T-helper 1 cell treated with Interleukin-12 subunit alpha and Interleukin-12 subunit beta and Interleukin-4 antibody, amounts not matched to agents 30 μg/mL and 1 μg/mL, for 36 hours (primary cell): Measurements from ENCODE around the gene LHX2.

Source experiments
- H3K27ac Mint-ChIP-seq: one replicate; pipeline ENCODE4 v1.8.0; 2021; ENCODE audit warnings: mild to moderate bottlenecking, mixed read lengths
- H3K27me3 Mint-ChIP-seq: one replicate; pipeline ENCODE4 v1.8.0; 2021; ENCODE audit warnings: low read depth, mixed read lengths
- H3K36me3 Mint-ChIP-seq: one replicate; pipeline ENCODE4 v1.8.0; 2021; ENCODE audit warnings: low read depth, mixed read lengths
- H3K4me1 Mint-ChIP-seq: one replicate; pipeline ENCODE4 v1.8.0; 2021; ENCODE audit warnings: low read depth, mixed read lengths
- H3K4me3 Mint-ChIP-seq: one replicate; pipeline ENCODE4 v1.8.0; 2021; ENCODE audit warnings: mild to moderate bottlenecking, moderate library complexity, mixed read lengths
- H3K9me3 Mint-ChIP-seq: one replicate; pipeline ENCODE4 v1.8.0; 2021; ENCODE audit warnings: mixed read lengths

Gene LHX2

GRCh38 chr9:124014956-124015660 is 3.5 kb downstream of the LHX2 start:
- H3K4me1 Mint-ChIP-seq, result peaks cover 11% of the 10 kb centered on the region
- H3K9me3 Mint-ChIP-seq, result no peaks in the 10 kb centered on the region
- H3K27me3 Mint-ChIP-seq, result peaks cover 65% of the 10 kb centered on the region
- H3K36me3 Mint-ChIP-seq, result peaks cover 6% of the 10 kb centered on the region
- H3K4me3 Mint-ChIP-seq, result no peak overlapping the region
- H3K27ac Mint-ChIP-seq, result no peak overlapping the region

- H3K4me3 Mint-ChIP-seq, result no peak overlapping the region
- H3K27ac Mint-ChIP-seq, result no peak overlapping the region
- peaks cover 6% of the 10 kb centered on the region for H3K36me3 Mint-ChIP-seq
- H3K27me3 Mint-ChIP-seq, result peaks cover 65% of the 10 kb centered on the region
- H3K9me3 Mint-ChIP-seq, result no peaks in the 10 kb centered on the region
- H3K4me1 Mint-ChIP-seq, result peaks cover 9% of the 10 kb centered on the region
Observed at GRCh38 chr9:124015661-124016131, 4.1 kb downstream of the LHX2 start.

DNA sequence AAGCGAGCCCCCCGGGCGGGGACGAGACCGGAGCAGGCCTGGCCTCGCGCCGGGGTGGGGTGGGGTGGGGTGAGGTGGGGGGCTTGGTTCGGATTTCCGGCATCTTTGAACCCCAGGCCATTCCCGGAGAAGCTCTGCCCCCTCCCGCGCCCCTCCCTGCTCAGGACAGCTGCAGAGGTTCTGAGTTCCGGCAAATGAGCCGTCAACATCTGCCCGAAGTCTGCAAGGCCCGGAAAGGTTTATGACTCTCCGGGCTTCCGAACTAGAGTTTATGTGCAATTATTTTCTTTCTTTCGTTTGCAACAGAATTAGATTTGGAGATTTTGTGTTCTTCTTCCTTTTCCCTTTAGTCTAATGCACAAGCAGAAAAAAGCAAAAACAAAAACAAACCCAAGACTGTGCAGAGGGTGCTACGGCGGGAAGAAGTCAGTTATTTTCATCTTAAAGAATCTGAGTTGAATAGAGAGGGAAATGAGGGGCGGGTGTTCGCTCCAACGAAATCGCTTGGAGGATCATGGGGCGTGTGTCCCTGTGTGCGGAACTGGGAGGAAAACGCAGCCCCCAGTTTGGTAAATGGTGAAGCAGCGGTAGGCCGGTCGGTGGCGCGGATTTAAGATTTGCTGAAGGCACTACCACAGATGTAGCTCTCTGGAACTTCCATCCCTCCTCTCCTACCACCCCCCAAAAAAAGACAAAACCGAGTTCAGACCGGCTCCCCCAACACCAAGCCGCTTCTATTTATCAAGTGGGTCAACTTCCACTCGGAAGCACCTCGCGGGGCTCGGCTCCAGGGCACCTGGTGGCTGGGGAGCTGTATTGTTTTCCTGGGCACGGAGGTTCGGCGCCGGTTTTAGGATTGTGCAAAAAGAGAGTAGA is 4.8 kb downstream of the LHX2 start:
- no peaks in the 10 kb centered on the region for H3K9me3 Mint-ChIP-seq
- H3K4me1 Mint-ChIP-seq, result peaks cover 9% of the 10 kb centered on the region
- peaks cover 71% of the 10 kb centered on the region for H3K27me3 Mint-ChIP-seq
- H3K27ac Mint-ChIP-seq, result peak overlapping the region; percentile 80
- H3K4me3 Mint-ChIP-seq, result no peak overlapping the region
- peaks cover 6% of the 10 kb centered on the region for H3K36me3 Mint-ChIP-seq

DNA sequence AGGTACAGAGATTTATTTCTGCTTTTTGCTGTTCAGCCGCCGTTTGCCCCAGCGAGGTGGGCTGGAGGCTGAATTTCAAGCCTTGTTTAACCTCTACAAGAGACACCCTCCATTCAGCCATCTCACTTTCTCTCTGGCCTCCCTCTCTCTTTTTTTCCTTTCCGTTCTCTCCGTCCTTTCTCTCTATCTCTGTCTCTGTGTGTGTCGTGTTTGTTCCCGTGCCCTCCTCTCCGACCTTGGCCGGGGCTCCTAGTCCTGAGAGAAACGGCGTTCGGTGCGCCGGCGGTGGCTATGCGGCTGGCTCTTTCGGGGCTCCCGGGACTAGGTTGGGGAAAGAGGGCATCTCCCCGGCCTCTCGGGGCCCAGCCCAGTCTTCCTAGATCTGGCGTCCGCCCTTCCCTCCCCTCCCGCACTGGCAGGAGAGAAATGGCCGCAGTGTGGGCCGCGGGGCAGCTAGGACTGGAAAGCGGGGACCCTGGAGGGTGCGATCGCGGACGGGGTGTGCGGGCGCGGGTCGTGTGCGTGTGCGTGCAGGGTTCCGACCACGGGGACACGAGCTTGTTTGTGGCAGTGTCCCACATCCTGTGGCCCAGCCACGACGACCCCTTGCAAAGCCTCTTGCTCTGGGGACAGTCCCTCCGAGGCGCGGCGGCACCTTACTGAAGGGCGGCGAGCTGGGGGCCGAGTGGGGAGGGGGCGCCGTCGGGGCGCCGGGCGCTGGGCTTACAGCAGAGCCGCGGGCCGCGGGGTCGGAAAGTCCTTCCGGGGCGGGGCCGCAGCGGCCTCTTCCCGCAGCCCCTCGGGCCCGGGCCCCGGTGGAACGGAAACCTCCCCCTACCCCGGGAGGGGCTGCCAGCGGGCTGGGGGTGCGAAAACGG is 5.7 kb downstream of the LHX2 start:
- Mint-ChIP-seq H3K27me3 (peaks cover 80% of the 10 kb centered on the region), H3K27ac (peak overlapping the region; percentile 80), H3K4me3 (peak overlapping the region; percentile 57), H3K9me3 (no peaks in the 10 kb centered on the region), H3K4me1 (peaks cover 9% of the 10 kb centered on the region), H3K36me3 (peaks cover 6% of the 10 kb centered on the region)

DNA sequence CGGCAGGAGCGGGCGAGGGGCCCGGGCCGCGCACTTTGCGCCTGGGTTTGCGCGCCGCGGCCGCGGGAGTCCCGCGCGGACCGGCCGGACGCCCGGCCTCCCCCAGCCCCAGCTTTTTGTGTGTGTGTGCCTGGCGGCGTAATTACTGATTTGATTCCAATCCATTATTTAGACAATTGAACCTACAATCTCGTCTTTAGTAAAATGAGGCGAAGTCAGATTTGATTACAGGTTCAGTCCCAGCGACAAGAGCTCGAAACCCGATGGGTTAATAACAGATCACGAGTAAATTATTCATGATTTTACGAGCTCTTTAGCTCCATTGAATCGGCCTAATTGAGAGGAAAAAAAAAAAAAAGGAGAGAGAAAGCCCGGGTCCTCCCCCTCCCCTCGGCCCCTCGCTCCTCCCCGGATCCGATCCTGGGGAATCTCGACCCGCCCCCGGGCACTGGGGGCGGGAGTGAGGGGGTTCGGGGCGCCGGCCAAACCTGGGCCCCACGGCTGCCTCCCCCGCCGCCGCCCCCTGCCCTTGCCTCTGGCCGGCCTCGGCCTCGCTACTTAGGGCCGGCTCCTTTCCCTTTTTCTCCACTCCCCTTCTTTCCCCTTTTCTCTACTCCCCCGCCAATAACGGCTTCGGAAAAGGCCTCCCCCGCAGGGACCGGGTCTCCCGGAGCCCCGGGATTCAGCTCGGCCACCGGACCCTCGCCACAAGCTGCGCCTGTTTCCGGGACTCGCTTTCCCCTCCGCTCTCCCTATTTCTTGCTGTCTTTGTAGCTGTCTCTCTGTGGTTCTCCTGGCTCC is 6.6 kb downstream of the LHX2 start:
- peak overlapping the region; percentile 54 for H3K4me3 Mint-ChIP-seq
- H3K9me3 Mint-ChIP-seq, result no peaks in the 10 kb centered on the region
- peak overlapping the region; percentile 76 for H3K27ac Mint-ChIP-seq
- peaks cover 6% of the 10 kb centered on the region for H3K36me3 Mint-ChIP-seq
- peaks cover 86% of the 10 kb centered on the region for H3K27me3 Mint-ChIP-seq
- H3K4me1 Mint-ChIP-seq, result peaks cover 9% of the 10 kb centered on the region

DNA sequence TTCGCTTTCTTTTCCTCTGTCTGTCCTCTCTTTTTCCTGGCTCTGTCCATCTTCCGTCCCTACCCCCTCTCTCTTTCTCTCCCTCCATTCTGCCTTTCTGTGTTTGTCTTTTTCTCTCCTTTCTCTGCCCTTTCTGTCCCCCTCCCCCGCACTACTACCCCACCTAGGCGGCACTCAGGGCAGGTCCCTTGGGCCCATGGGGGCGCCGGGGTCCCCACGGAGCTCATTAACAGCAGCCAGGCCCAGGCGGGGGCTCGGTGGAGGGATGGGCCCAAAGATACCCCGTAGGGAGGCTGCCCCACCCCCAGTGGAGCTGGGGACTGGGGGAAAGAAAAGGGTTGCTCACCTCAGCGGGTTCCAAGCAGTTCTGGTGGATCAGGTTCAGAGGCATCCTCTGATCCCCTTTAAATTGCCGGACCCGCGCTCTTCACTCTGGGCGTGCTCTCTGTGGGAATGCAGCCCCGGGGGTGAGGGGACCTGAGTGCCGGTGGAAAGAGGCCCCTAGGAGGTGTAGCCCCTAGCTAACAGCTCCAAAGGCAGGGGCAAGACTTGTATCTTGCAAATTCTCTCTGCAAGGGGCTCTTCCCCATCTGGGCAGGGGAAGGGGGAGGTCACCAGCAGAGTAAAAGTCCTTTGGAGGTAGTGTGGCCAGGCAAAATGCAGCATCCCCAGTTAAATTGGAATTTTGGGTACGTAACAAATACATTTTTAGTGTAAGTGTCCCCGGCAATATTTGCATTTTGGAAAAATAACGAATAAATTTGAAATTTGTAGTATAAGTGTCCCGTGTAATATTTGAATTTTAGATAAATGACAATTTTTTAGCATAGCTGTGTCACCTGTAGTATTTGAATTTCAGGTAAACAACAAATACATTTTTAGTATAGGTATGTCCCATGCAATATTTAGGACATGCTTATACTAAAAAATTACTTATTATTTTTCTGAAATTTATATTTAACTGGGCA is 7.4 kb downstream of the LHX2 start:
- H3K9me3 Mint-ChIP-seq, result no peaks in the 10 kb centered on the region
- peaks cover 87% of the 10 kb centered on the region for H3K27me3 Mint-ChIP-seq
- peak overlapping the region; percentile 76 for H3K27ac Mint-ChIP-seq
- H3K4me1 Mint-ChIP-seq, result peaks cover 9% of the 10 kb centered on the region
- H3K4me3 Mint-ChIP-seq, result peak overlapping the region; percentile 54
- peaks cover 6% of the 10 kb centered on the region for H3K36me3 Mint-ChIP-seq

DNA sequence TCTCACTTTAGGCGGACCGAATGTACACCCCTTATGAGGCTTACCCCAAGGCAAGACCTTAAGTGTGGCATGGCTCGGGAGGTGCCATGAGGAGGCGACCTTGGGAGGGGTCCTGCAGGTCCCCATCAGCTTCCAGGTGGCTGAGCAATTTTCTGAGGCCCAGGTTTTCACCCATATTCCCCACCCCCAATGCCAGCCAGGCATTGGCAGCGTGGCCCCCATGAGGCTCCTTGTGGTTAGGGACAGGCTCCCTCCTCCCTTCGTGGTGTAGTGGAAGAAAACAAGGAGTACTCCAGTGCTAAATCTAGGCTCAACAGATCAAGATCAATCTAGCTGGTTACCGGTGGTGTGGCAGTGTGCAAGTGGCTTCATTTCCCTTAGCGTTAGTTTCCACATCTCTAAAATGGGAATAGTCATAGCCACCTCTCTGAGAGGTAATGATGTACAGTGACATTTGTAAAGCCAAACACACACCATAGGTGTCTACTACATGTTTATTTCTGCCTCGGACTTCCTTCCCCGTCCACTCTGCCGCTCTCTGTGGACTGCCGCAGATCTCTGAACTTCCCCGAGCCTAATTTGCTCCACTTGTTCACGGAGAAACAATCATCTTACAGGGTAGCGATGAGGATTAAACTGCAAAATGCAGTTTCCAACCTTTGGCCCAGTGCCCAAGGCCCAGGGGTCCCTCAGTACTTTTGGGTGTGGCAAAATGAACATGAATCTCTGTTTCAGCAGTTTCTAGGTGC is 8.4 kb downstream of the LHX2 start:
- Mint-ChIP-seq H3K27me3 (peaks cover 87% of the 10 kb centered on the region), H3K4me3 (no peak overlapping the region)

GRCh38 chr9:124020520-124021384 is 9.2 kb downstream of the LHX2 start:
- Mint-ChIP-seq H3K27ac (no peak overlapping the region), H3K27me3 (peaks cover 85% of the 10 kb centered on the region), H3K36me3 (peaks cover 6% of the 10 kb centered on the region), H3K9me3 (no peaks in the 10 kb centered on the region), H3K4me1 (peaks cover 9% of the 10 kb centered on the region), H3K4me3 (no peak overlapping the region)

More for the DNA sequence above, 8.4 kb downstream of the LHX2 start:
- peaks cover 9% of the 10 kb centered on the region for H3K4me1 Mint-ChIP-seq
- no peak overlapping the region for H3K27ac Mint-ChIP-seq
- no peaks in the 10 kb centered on the region for H3K9me3 Mint-ChIP-seq
- peaks cover 6% of the 10 kb centered on the region for H3K36me3 Mint-ChIP-seq

- H3K27ac Mint-ChIP-seq, result peak overlapping the region; percentile 0
- H3K9me3 Mint-ChIP-seq, result no peaks in the 10 kb centered on the region
- peaks cover 87% of the 10 kb centered on the region for H3K27me3 Mint-ChIP-seq
- H3K4me1 Mint-ChIP-seq, result peaks cover 8% of the 10 kb centered on the region
- H3K36me3 Mint-ChIP-seq, result peaks cover 5% of the 10 kb centered on the region
- no peak overlapping the region for H3K4me3 Mint-ChIP-seq
Observed at GRCh38 chr9:124021385-124021769, 9.8 kb downstream of the LHX2 start.

GRCh38 chr9:124022201-124023121 is 10.9 kb downstream of the LHX2 start:
- Mint-ChIP-seq H3K4me1 (peaks cover 3% of the 10 kb centered on the region), H3K4me3 (no peak overlapping the region), H3K27ac (no peak overlapping the region)

GRCh38 chr9:124024107-124024506 is 12.5 kb downstream of the LHX2 start:
- Mint-ChIP-seq H3K27ac (no peak overlapping the region), H3K27me3 (peaks cover 80% of the 10 kb centered on the region), H3K9me3 (no peaks in the 10 kb centered on the region), H3K4me1 (no peaks in the 10 kb centered on the region), H3K36me3 (no peaks in the 10 kb centered on the region), H3K4me3 (no peak overlapping the region)

More at GRCh38 chr9:124022201-124023121, 10.9 kb downstream of the LHX2 start:
- H3K36me3 Mint-ChIP-seq, result no peaks in the 10 kb centered on the region
- H3K27me3 Mint-ChIP-seq, result peaks cover 80% of the 10 kb centered on the region
- H3K9me3 Mint-ChIP-seq, result no peaks in the 10 kb centered on the region
